K562 (cell line): ENCODE data around the gene ALDH3B2. TPM values are rescaled to one million over a fixed set of nuclear protein-coding genes. Genes with fewer than 3 reads are reported as not detected.

Source experiments
- ATAC-seq: fragments of 200-7000 bp; cut with Tn5 transposase; 3 replicates; pipeline ENCODE4 v1.9.1; 2020; ENCODE audit warnings: moderate library complexity
- BruUV-seq: library from RNA; stranded (reverse); fragments of 400-500 nt; replicated peaks from 2 replicates; lab custom pipeline; 2021; lab: Mats Ljungman, UMichigan
- CTCF ChIA-PET: fragments of 300-600 bp; formaldehyde crosslinking; extraction: SDS; loops from one replicate; lab custom pipeline; 2021; ENCODE audit warnings: low intra/inter-chr PET ratio; lab: Yijun Ruan, JAX
- POLR2A ChIA-PET: fragments of 300-600, 350-650 bp; sonication (Branson Sonifier 250); formaldehyde crosslinking; extraction: SDS; loops from one replicate; lab custom pipeline; 2021; ENCODE audit warnings: antibody characterized with exemption, inconsistent platforms; lab: Yijun Ruan, JAX
- DNase-seq, 4 experiments: peaks; one replicate each; pipeline versions ENCODE4 v3.0.0 to v3.0.0-alpha.2; 2011 to 2018; ENCODE audit warnings: low spot score in 3 of 4, mixed read lengths in 3 of 4; ENCODE audit errors: extremely low read depth in 1 of 4
- FAIRE-seq: peaks from 2 replicates; lab custom pipeline; 2011; peaks lifted over from hg19 to GRCh38; lab: Jason Lieb, UNC
- H2AFZ ChIP-seq: 2 replicates; pipeline ENCODE4 v1.6.0; 2011; ENCODE audit warnings: low read depth, low read length, control low read depth, inconsistent platforms
- H3K27ac ChIP-seq: fragments of 200-600 bp; 3 replicates; pipeline ENCODE4 v1.8.0; 2011; ENCODE audit warnings: low read depth, mild to moderate bottlenecking, control low read depth, inconsistent platforms, low read length, moderate library complexity, mixed read lengths; ENCODE audit errors: extremely low read depth
- H3K27me3 ChIP-seq, 2 experiments: fragments of 300-600 bp in 1 of 2; 2 replicates in 1 of 2; 3 replicates in 1 of 2; pipeline versions ENCODE4 v1.6.0 to v1.8.0; 2011; ENCODE audit warnings: inconsistent platforms in 2 of 2, low read length in 2 of 2, mild to moderate bottlenecking in 1 of 2, mixed read lengths in 1 of 2, moderate library complexity in 1 of 2; ENCODE audit not compliant: control insufficient read depth in 2 of 2, insufficient read depth in 2 of 2
- H3K36me3 ChIP-seq: fragments of 300-600 bp; 3 replicates; pipeline ENCODE4 v1.8.0; 2011; ENCODE audit warnings: mild to moderate bottlenecking, low read length, inconsistent platforms; ENCODE audit not compliant: control insufficient read depth, insufficient read depth
- H3K4me1 ChIP-seq, 2 experiments: fragments of 200-600 bp in 1 of 2; replicated peaks in 1 of 2; 2 replicates in 1 of 2; 3 replicates in 1 of 2; pipeline versions ENCODE4 v1.5.1 to v1.8.0; 2011; ENCODE audit warnings: inconsistent platforms in 2 of 2, low read length in 2 of 2, mild to moderate bottlenecking in 1 of 2, mixed read lengths in 1 of 2, moderate library complexity in 1 of 2; ENCODE audit not compliant: control insufficient read depth in 2 of 2, insufficient read depth in 2 of 2
- H3K4me2 ChIP-seq: 2 replicates; pipeline ENCODE4 v1.6.1; 2011; ENCODE audit warnings: low read length, control low read depth, inconsistent platforms, mixed read lengths; ENCODE audit not compliant: insufficient read depth
- H3K4me3 ChIP-seq: fragments of 200-600 bp; sonication (generic), shearing (Covaris generic); 2 replicates; pipeline ENCODE4 v1.5.1; 2016; ENCODE audit warnings: control low read depth, inconsistent platforms
- H3K79me2 ChIP-seq: fragments of 200-600 bp; 3 replicates; pipeline ENCODE4 v1.8.0; 2011; ENCODE audit warnings: low read length, inconsistent platforms; ENCODE audit not compliant: control insufficient read depth, insufficient read depth
- H3K9ac ChIP-seq, 2 experiments: 2 replicates each; pipeline versions ENCODE4 v1.6.0 to v1.6.1; 2011; ENCODE audit warnings: low read depth in 2 of 2, low read length in 2 of 2, control low read depth in 1 of 2, inconsistent platforms in 1 of 2, mild to moderate bottlenecking in 1 of 2, mixed read lengths in 1 of 2; ENCODE audit not compliant: insufficient read depth in 1 of 2
- H3K9me1 ChIP-seq: one replicate; pipeline ENCODE4 v1.6.0; 2011; ENCODE audit warnings: inconsistent platforms, mild to moderate bottlenecking, low read length, moderate library complexity; ENCODE audit not compliant: control insufficient read depth, insufficient read depth
- H3K9me3 ChIP-seq: replicated peaks from 2 replicates; pipeline ENCODE4 v1.5.1; 2011; ENCODE audit warnings: low read depth, low read length, inconsistent platforms; ENCODE audit not compliant: control insufficient read depth, insufficient read depth
- H4K20me1 ChIP-seq: replicated peaks from 2 replicates; pipeline ENCODE4 v1.6.1; 2011; ENCODE audit warnings: low read length, inconsistent platforms, mixed read lengths; ENCODE audit not compliant: control insufficient read depth, insufficient read depth
- CHD2 ChIP-seq: IDR thresholded peaks from 2 replicates; pipeline ENCODE4 v1.6.1; 2011; ENCODE audit warnings: low read depth, low read length
- SNRNP70 ChIP-seq: fragments of 200-400 bp; formaldehyde crosslinking; optimal IDR thresholded peaks from 2 replicates; pipeline ENCODE3; 2017; ENCODE audit warnings: low read depth, low read length
- TOE1 ChIP-seq, 2 experiments: fragments of 450-650 bp in 1 of 2; sonication (generic) in 1 of 2; formaldehyde crosslinking in 1 of 2; IDR thresholded peaks; 2 replicates each; pipeline versions ENCODE4 v1.7.1 to v1.8.0; 2016 to 2022; ENCODE audit warnings: borderline replicate concordance in 2 of 2, mild to moderate bottlenecking in 2 of 2, antibody characterized with exemption in 1 of 2, inconsistent platforms in 1 of 2, low read depth in 1 of 2, missing genetic modification reagents in 1 of 2, moderate library complexity in 1 of 2
- USF1 ChIP-seq: sonication (generic); formaldehyde crosslinking; IDR thresholded peaks from 2 replicates; pipeline ENCODE4 v1.9.0; 2022; ENCODE audit warnings: mild to moderate bottlenecking, missing genetic modification reagents
- ZNF24 ChIP-seq: fragments of 450-650 bp; IDR thresholded peaks from 2 replicates; pipeline ENCODE4 v1.6.1; 2016
- WGBS: fragments of 100-300 bp; shearing (Covaris generic); methylation state at CpG from one replicate; pipeline ENCODE4 v1.1.6; 2016; ENCODE audit warnings: low coverage, mixed read lengths; ENCODE audit not compliant: insufficient coverage; ENCODE audit errors: missing lambda C conversion rate; 5-methylcytosine and 5-hydroxymethylcytosine counted together
- in situ Hi-C: fragments of 300-500 bp; cut with MboI; formaldehyde crosslinking; loops from 4 replicates; pipeline ENCODE4 v1.15.0; 2018; ENCODE audit warnings: inconsistent platforms, mixed read lengths
- intact Hi-C: fragments of 100-400 bp; cut with micrococcal nuclease; formaldehyde crosslinking; loops from 2 replicates; pipeline ENCODE4 v1.14.2; 2022
- polyA plus RNA-seq, 8 experiments: library from polyadenylated mRNA; depleted of rRNA in 4 of 8; stranded (reverse) in 5 of 8; unstranded in 3 of 8; fragments of >200 nt; fragmentation: Nextera tagmentation in 2 of 8; fragmentation: Illumina TruSeq in 1 of 8; extraction: Ambion mirVana in 2 of 8; extraction: Trizol in 1 of 8; gene quantifications; 2 replicates each; pipeline versions ENCODE4 v1.2.1 to v1.2.3, GENCODE V29; 2011 to 2014; ENCODE audit warnings: inconsistent platforms in 1 of 8, missing spikeins in 1 of 8
- total RNA-seq, 7 experiments: library from RNA; depleted of rRNA in 6 of 7; stranded (reverse); fragments of >200 nt in 6 of 7; fragmentation: Illumina TruSeq in 2 of 7; extraction: Trizol in 2 of 7; gene quantifications; 2 replicates each; pipeline versions ENCODE4 v1.2.1 to v1.2.3, GENCODE V29; 2011 to 2021; ENCODE audit warnings: low replicate concordance in 1 of 7
- TF ChIP-seq, protein P1 (sequence below): IDR thresholded peaks from 2 replicates; pipeline ENCODE4 v1.6.1; 2011; ENCODE audit not compliant: insufficient read length; ENCODE audit errors: extremely low read depth

Gene ALDH3B2
- total and polyA plus RNA-seq, 9 of the 15 experiments (the other 6 are each of a cell fraction or from before 2014, with no cell fraction given): not detected

DNA sequence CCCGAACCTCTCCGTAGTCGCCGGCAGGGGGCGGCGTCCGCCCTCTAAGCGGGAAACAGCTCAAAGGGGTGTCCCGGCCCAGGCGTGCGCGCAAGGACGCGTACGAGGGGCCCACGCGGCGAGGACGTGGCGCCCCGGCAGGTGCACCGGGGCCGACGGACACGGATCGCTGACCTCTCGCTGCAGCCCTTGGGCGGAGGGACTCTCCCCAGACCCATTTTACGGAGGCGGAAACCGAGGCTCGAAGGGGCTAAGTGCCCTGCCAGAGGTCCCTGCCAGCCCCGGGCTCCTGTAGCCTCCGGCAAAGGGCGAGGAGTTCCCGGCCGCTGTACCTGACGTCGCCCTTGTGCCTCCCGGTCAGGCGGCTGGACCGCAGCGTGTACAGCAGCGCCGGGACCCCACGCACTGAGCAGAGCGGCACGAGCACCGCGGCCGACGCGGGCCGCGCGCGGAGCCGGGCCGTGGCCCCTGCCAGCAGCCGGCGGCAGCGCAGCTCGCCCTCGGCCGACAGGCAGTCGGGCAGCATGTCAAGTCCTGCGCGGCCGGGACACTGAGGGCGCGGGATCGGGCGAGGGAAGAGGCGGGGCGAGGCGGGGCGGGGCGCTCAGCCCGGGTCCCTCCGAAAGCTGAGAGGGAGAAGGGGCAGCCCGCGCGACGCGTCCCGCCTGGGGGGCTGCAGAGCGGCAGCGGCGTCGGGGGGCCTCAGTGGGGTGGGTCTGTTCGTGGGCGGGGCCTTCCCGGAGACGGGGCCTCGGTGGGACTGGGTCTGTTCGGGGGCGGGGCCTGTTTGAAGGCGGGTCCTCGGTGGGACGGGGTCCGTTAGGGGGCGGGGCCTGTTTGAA lies 44.8 kb downstream of the ALDH3B2 start, which contains the start of gene NUDT8 (continued):
- TF ChIP-seq, protein P1, sequence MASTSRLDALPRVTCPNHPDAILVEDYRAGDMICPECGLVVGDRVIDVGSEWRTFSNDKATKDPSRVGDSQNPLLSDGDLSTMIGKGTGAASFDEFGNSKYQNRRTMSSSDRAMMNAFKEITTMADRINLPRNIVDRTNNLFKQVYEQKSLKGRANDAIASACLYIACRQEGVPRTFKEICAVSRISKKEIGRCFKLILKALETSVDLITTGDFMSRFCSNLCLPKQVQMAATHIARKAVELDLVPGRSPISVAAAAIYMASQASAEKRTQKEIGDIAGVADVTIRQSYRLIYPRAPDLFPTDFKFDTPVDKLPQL: no peak

- ChIA-PET POLR2A (interaction anchor here (0.7 to 5.2 kb wide), 12 partner anchors 9 to 283 kb away, joined by 3 to 36 read pairs (median 4); partner anchors contain the start of gene PPP1CA), CTCF (interaction anchor here (0.7 kb wide), 1 partner anchor 31 kb away, joined by 3 read pairs; no protein-coding TSS in a partner anchor)
- Histone ChIP-seq H3K4me3 (peak overlapping the region; percentile 60), H2AFZ (peak overlapping the region; percentile 64; the same call in 1 of the 2 replicates), H3K4me2 (peak overlapping the region; percentile 83), H3K36me3 (peaks cover 15% of the 10 kb centered on the region; the same call in 1 of the 3 replicates), H3K79me2 (no peaks in the 10 kb centered on the region), H3K27ac (peak overlapping the region; percentile 88; the same call in 2 of the 3 replicates), H4K20me1 (no peaks in the 10 kb centered on the region), H3K4me1 (peaks cover 10 to 62% of the 10 kb centered on the region in 2 experiments), H3K9me3 (no peaks in the 10 kb centered on the region), H3K9me1 (no peaks in the 10 kb centered on the region)
- TSS peak; percentile 55 for BruUV-seq
- in situ Hi-C loops: no loop called here
- intact Hi-C loops: loop anchor here (2.0 kb wide), 1 partner anchor 56 kb away; no protein-coding TSS in a partner anchor
- TF ChIP-seq USF1 (CRISPR knock-in tag) (0 out of 2 replicates have a peak, but pooled peaks have one; percentile 3), CHD2 (0 out of 2 replicates have a peak, but pooled peaks have one; percentile 20), ZNF24 (no peak), TOE1 (IDR thresholded peaks at IDR 0.05; ENCODE audit: borderline replicate concordance) (0 out of 2 replicates have a peak, but pooled peaks have one; percentile 37), TOE1 (CRISPR knock-in tag; IDR thresholded peaks at IDR 0.05; ENCODE audit: borderline replicate concordance, low read depth) (no peak), SNRNP70 (no peak)
- TF ChIP-seq, all 486 proteins: peak for 3
- 23% methylated on average over 18 of the region's 25 CpGs for WGBS
- FAIRE-seq (no peak), ATAC-seq (no peak), DNase-seq (no peak)
- Histone ChIP-seq H3K9ac (peak overlapping the region; percentile 81 to 98), H3K27me3 (no peaks in the 10 kb centered on the region)
Observed at GRCh38 chr11:67628710-67629385, 45.6 kb downstream of the ALDH3B2 start.
